PC-9 (cell line): Measurements from ENCODE around the gene NACC2. TPM values are rescaled to one million over a fixed set of nuclear protein-coding genes. Genes with fewer than 3 reads are reported as not detected.

ENCODE experiments used
- BruUV-seq: library from RNA; stranded (reverse); fragments of 400-500 nt; replicated peaks from 2 replicates; lab custom pipeline; 2021; lab: Mats Ljungman, UMichigan
- CTCF ChIA-PET: fragments of 300-600 bp; sonication (Branson Sonifier 250); formaldehyde crosslinking; loops from one replicate; lab custom pipeline; 2022; ENCODE audit warnings: antibody characterized with exemption; lab: Charles Lee
- POLR2A ChIA-PET: fragments of 300-600 bp; sonication (Branson Sonifier 250); formaldehyde crosslinking; loops from one replicate; lab custom pipeline; 2022; ENCODE audit warnings: antibody characterized with exemption; ENCODE audit not compliant: unreplicated experiment; lab: Charles Lee
- DNase-seq, 2 experiments: peaks; one replicate each; pipeline versions ENCODE4 v3.0.0 to v3.0.0-alpha.2; 2015 to 2022; ENCODE audit warnings: mixed read lengths in 1 of 2
- H2AFZ ChIP-seq: fragments of 200-600 bp; sonication (generic); 2 replicates; pipeline ENCODE4 v1.8.1; 2017; ENCODE audit warnings: antibody characterized with exemption
- H3F3A ChIP-seq: fragments of 200-600 bp; sonication (generic); 2 replicates; pipeline ENCODE4 v1.8.1; 2017; ENCODE audit warnings: antibody characterized with exemption, mild to moderate bottlenecking, low read depth; ENCODE audit not compliant: insufficient read depth
- H3K27ac ChIP-seq: fragments of 200-600 bp; sonication (generic); 2 replicates; pipeline ENCODE4 v1.6.1; 2016; ENCODE audit warnings: mixed run types
- H3K27me3 ChIP-seq: fragments of 200-600 bp; sonication (generic); 2 replicates; pipeline ENCODE4 v1.6.1; 2016; ENCODE audit warnings: low read depth, mixed run types; ENCODE audit not compliant: insufficient read depth
- H3K36me3 ChIP-seq: fragments of 200-600 bp; sonication (generic); 2 replicates; pipeline ENCODE4 v1.6.1; 2016; ENCODE audit warnings: low read depth, mixed run types
- H3K4me1 ChIP-seq: fragments of 200-600 bp; sonication (generic); replicated peaks from 2 replicates; pipeline ENCODE4 v1.6.1; 2016; ENCODE audit warnings: mixed run types; ENCODE audit not compliant: insufficient read depth
- H3K4me2 ChIP-seq: fragments of 200-600 bp; sonication (generic); 2 replicates; pipeline ENCODE4 v1.6.1; 2017; ENCODE audit warnings: mixed run types
- H3K4me3 ChIP-seq: fragments of 200-600 bp; sonication (generic); 2 replicates; pipeline ENCODE4 v1.6.1; 2016; ENCODE audit warnings: mixed run types
- H3K79me2 ChIP-seq: fragments of 200-600 bp; sonication (generic); 2 replicates; pipeline ENCODE4 v1.6.1; 2017; ENCODE audit warnings: low read depth, mixed run types
- H3K9me2 ChIP-seq: fragments of 200-600 bp; sonication (generic); 2 replicates; pipeline ENCODE4 v1.8.1; 2017; ENCODE audit warnings: mild to moderate bottlenecking; ENCODE audit not compliant: insufficient read depth
- H3K9me3 ChIP-seq: fragments of 200-600 bp; sonication (generic); 2 replicates; pipeline ENCODE4 v1.8.1; 2016; ENCODE audit warnings: low read depth; ENCODE audit not compliant: insufficient read depth
- H4K20me1 ChIP-seq: fragments of 200-600 bp; sonication (generic); 2 replicates; pipeline ENCODE4 v1.8.1; 2017; ENCODE audit not compliant: insufficient read depth
- CTCF ChIP-seq: fragments of 200-600 bp; sonication (generic); conservative IDR thresholded peaks from 2 replicates; pipeline ENCODE4 v1.6.1; 2017; ENCODE audit warnings: mixed run types, antibody characterized with exemption, mild to moderate bottlenecking, moderate library complexity
- EZH2 ChIP-seq: fragments of 200-600 bp; sonication (generic); IDR thresholded peaks from 2 replicates; pipeline ENCODE4 v1.8.0; 2017; ENCODE audit warnings: antibody characterized with exemption, low read depth
- intact Hi-C: fragments of 100-400 bp; cut with micrococcal nuclease; formaldehyde crosslinking; loops from one replicate; pipeline ENCODE4 v1.10.0; 2022; ENCODE audit not compliant: unreplicated experiment
- total RNA-seq: library from RNA; stranded (reverse); gene quantifications from 2 replicates; pipeline ENCODE4 v1.2.3, GENCODE V29; 2021

NACC2 gene
- total RNA-seq, 1 experiment from 2014 or later = 22.4 TPM

- intact Hi-C loops = no loop called here
- CTCF ChIA-PET = no interaction called here
- Histone ChIP-seq H3K4me2 (no peak overlapping the region), H2AFZ (no peak overlapping the region), H3K4me3 (no peak overlapping the region), H3K9me3 (no peaks in the 10 kb centered on the region), H3K4me1 (no peaks in the 10 kb centered on the region), H3K27me3 (no peaks in the 10 kb centered on the region), H3F3A (no peaks in the 10 kb centered on the region), H4K20me1 (peaks cover 4% of the 10 kb centered on the region; the same call in 1 of the 2 replicates), H3K27ac (no peak overlapping the region), H3K9me2 (no peaks in the 10 kb centered on the region), H3K36me3 (no peaks in the 10 kb centered on the region), H3K79me2 (no peaks in the 10 kb centered on the region)
- no TSS peak for BruUV-seq
- TF ChIP-seq EZH2 = no peak
- no peak for TF ChIP-seq CTCF
- DNase-seq = no peak
- POLR2A ChIA-PET = no interaction called here
Measured at GRCh38 chr9:136025481-136025880, 69.6 kb downstream of the NACC2 start.

- no peaks in the 10 kb centered on the region for H3K9me3 ChIP-seq
- no peaks in the 10 kb centered on the region for H3K4me1 ChIP-seq
- H3K36me3 ChIP-seq = no peaks in the 10 kb centered on the region
- peaks cover 4% of the 10 kb centered on the region; the same call in 1 of the 2 replicates for H4K20me1 ChIP-seq
- CTCF ChIA-PET = no interaction called here
- no peaks in the 10 kb centered on the region for H3K27me3 ChIP-seq
- H3K9me2 ChIP-seq = no peaks in the 10 kb centered on the region
- H3F3A ChIP-seq = no peaks in the 10 kb centered on the region
- no peak overlapping the region for H3K4me3 ChIP-seq
- no peak for TF ChIP-seq EZH2
- no peak for TF ChIP-seq CTCF
- H2AFZ ChIP-seq = no peak overlapping the region
- intact Hi-C loops = no loop called here
- no peak overlapping the region for H3K27ac ChIP-seq
- POLR2A ChIA-PET = no interaction called here
- H3K79me2 ChIP-seq = no peaks in the 10 kb centered on the region
- no peak overlapping the region for H3K4me2 ChIP-seq
- BruUV-seq = no TSS peak
- DNase-seq = no peak
Measured at GRCh38 chr9:136024696-136025316, 70.3 kb downstream of the NACC2 start.

GRCh38 chr9:136024286-136024685, 70.8 kb downstream of the NACC2 start:
- no peak for DNase-seq
- intact Hi-C loops = no loop called here
- H3K27ac ChIP-seq = no peak overlapping the region
- POLR2A ChIA-PET = no interaction called here
- CTCF ChIA-PET = no interaction called here
- TF ChIP-seq EZH2 (no peak), CTCF (no peak)
- no peaks in the 10 kb centered on the region for H3K36me3 ChIP-seq
- H3K4me3 ChIP-seq = no peak overlapping the region
- H4K20me1 ChIP-seq = peaks cover 4% of the 10 kb centered on the region; the same call in 1 of the 2 replicates
- no peaks in the 10 kb centered on the region for H3F3A ChIP-seq
- H3K4me1 ChIP-seq = no peaks in the 10 kb centered on the region
- no peaks in the 10 kb centered on the region for H3K9me3 ChIP-seq
- no peaks in the 10 kb centered on the region for H3K79me2 ChIP-seq
- H3K4me2 ChIP-seq = no peak overlapping the region
- H2AFZ ChIP-seq = no peak overlapping the region
- H3K9me2 ChIP-seq = no peaks in the 10 kb centered on the region
- H3K27me3 ChIP-seq = no peaks in the 10 kb centered on the region
- BruUV-seq = no TSS peak
